ENCODE measurements around the gene CYTH4.

- no peak for TF ChIP-seq CTCF (IDR thresholded peaks at IDR 0.05)
- TF ChIP-seq POLR2A (IDR thresholded peaks at IDR 0.05), result no peak
Measured at GRCh38 chr22:37306494-37306829, 24.2 kb downstream of the CYTH4 start.

All from ovary (tissue), 3 donors.